ENCODE results near the gene CPXM1.
"Not testable (repeated sequence)": the region's sequence is repeated elsewhere in the genome, so short reads cannot be mapped to it uniquely, and the experiment has no call there.

The CPXM1 gene

GRCh38 chr20:2799688-2800520 lies 523 bp downstream of the CPXM1 start:
- DNase-seq, result peak; percentile 6

GRCh38 chr20:2799271-2799670 lies 1.2 kb downstream of the CPXM1 start:
- DNase-seq, result no peak

GRCh38 chr20:2798814-2799213 lies 1.6 kb downstream of the CPXM1 start:
- DNase-seq, result no peak

GRCh38 chr20:2798095-2798805 lies 2.2 kb downstream of the CPXM1 start:
- DNase-seq, result no peak

GRCh38 chr20:2797136-2797983 lies 3.1 kb downstream of the CPXM1 start:
- DNase-seq, result no peak

GRCh38 chr20:2796011-2796660 lies 4.3 kb downstream of the CPXM1 start:
- DNase-seq, result no peak

GRCh38 chr20:2795451-2795850 lies 5.0 kb downstream of the CPXM1 start:
- DNase-seq, result no peak

- DNase-seq, result no peak
Observed at GRCh38 chr20:2794866-2795447, 5.5 kb downstream of the CPXM1 start.

GRCh38 chr20:2794202-2794748 lies 6.2 kb downstream of the CPXM1 start:
- no peak for DNase-seq

- no peak for DNase-seq
Observed at GRCh38 chr20:2793471-2793870, 7.0 kb downstream of the CPXM1 start.

GRCh38 chr20:2783908-2784566 lies 16.4 kb downstream of the CPXM1 start:
- no peak for DNase-seq

- DNase-seq, result no peak
Observed at GRCh38 chr20:2780948-2781347, 19.5 kb downstream of the CPXM1 start.

GRCh38 chr20:2778602-2779321 lies 21.7 kb downstream of the CPXM1 start:
- DNase-seq, result no peak

GRCh38 chr20:2775139-2775538 lies 25.3 kb downstream of the CPXM1 start:
- no peak for DNase-seq

GRCh38 chr20:2773812-2774211 lies 26.6 kb downstream of the CPXM1 start:
- DNase-seq, result no peak

GRCh38 chr20:2771631-2772080 lies 28.8 kb downstream of the CPXM1 start:
- no peak for DNase-seq

GRCh38 chr20:2770091-2770490 lies 30.3 kb downstream of the CPXM1 start:
- not testable (repeated sequence) for DNase-seq

GRCh38 chr20:2768632-2769015 lies 31.8 kb downstream of the CPXM1 start:
- no peak for DNase-seq

- DNase-seq, result no peak
Observed at GRCh38 chr20:2767768-2768631, 32.4 kb downstream of the CPXM1 start.

- DNase-seq, result no peak
Observed at GRCh38 chr20:2763186-2763585, 37.2 kb downstream of the CPXM1 start.

Measured in CD4-positive, alpha-beta T cell treated with Interleukin-12 subunit alpha and Interleukin-12 subunit beta, for 1 hour (primary cell).